Stimulated activated CD8-positive, alpha-beta memory T cell treated with anti-CD3 and anti-CD28 coated beads, Interleukin-4, amount 100 ng/mL, for 24 hours (primary cell): Measurements from ENCODE around the gene EEF1AKMT4.

Source experiments
- DNase-seq: peaks from one replicate; pipeline ENCODE4 v3.0.0-alpha.2; 2020; ENCODE audit warnings: low read depth

EEF1AKMT4 gene

DNA sequence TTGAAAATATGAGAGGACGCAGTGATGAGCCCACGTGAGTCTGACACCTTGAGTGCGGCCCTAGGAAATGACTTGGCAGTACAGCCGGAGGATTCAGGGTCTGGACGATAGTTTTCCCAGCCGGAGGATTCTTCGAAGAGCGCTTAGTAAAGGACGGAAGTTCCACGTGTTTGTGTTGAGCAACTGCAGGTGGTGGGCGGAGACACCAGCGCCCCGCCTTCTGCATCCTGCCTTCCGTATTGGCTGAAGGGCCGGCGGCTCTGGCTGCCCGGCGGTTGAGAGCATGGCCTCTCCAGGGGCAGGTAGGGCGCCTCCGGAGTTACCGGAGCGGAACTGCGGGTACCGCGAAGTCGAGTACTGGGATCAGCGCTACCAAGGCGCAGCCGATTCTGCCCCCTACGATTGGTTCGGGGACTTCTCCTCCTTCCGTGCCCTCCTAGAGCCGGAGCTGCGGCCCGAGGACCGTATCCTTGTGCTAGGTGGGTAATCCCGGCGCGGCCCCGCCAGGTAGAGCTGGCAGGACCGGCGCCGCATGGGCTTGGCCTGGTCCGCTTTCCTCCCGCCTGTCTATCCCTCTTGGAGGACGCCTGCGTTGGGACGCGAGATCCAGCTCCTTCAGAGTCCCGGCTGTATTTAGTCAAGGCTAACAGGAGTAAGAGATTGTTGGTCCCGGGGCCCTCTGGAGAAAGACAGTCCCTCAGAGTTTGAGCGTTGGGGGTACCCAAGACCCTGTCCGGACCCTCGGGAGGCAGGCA is at the start of gene EEF1AKMT4:
EEF1AKMT4 (plus strand) TSS at position 261 of the 755 bp plus-strand sequence; CDS start at position 284, 23 bp downstream.
- peak; percentile 92 for DNase-seq

DNA sequence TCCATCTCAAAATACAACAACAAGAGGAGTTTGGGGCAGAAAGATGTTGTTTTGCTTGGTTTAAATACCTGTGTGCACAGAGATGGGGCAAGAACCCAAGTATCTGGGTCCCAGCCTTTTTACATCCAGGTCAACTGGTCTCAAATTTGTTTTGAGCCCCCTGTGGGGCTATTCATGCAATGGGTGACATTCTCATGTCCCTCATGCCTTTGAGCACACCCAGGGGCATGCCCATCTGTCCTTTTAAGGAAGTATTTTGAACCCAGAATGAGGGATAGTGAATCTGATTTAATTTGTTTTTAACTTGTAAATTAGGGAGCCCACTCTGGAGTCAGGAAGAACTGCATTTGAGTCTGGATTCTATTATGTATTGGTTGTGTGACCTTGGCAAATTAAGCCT is 48.6 kb upstream of the EEF1AKMT4 start:
- no peak for DNase-seq

- no peak for DNase-seq
These were observed 45.9 kb upstream of the EEF1AKMT4 start for GRCh38 chr3:184203526-184203925.

DNA sequence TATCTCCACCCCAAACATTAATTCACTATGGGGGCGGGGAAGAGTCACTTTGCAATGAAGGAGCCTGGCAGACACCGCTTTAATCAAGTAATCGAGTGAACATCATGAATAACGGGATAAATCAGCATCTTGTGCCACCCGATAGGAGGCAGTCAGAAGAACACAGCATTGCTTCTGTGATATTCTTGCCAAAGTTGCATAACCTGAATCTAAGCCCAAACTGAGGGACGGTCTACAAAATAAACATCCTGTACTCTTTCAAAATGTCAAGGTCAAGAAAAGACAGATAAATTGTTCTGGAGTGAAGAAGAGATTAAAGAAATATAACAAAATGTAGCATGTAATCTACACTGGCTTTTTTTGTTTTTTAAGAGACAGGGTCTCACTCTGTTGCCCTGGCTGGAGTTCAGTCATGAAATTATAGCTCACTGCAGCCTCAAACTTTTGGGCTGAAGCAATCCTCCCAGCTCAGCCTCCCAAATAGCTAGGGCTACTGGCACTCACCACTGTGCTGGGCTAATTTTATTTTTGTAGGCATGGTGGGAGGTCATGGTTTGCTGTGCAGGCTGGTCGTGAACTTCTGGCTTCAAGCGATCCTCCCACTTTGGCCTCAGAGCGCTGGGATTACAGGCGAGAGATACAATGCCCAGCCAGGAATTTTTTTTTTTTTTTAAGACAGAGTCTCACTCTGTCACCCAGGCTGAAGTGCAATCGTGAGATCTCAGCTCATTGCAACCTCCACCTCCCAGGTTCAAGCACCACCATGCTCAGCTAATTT is 40.1 kb upstream of the EEF1AKMT4 start:
- no peak for DNase-seq

DNA sequence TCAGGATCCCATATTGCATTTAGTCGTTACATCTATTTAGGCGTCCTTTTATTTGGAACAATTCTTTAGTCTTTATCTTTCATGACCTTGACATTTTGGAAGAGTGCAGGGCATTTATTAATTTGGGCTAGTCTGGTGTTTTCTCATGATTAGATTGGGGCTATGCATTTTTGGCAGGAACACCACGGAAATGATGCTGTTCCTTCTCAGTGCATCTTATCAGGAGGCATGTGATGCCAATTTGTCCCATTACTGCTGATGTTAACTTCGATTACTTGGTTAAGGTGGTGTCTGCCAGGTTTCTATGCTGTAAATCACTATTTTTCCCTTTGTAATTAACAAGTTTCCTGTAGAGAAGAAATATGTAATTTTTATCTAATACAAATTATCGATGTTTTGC is 38.2 kb upstream of the EEF1AKMT4 start:
- DNase-seq, result no peak

DNA sequence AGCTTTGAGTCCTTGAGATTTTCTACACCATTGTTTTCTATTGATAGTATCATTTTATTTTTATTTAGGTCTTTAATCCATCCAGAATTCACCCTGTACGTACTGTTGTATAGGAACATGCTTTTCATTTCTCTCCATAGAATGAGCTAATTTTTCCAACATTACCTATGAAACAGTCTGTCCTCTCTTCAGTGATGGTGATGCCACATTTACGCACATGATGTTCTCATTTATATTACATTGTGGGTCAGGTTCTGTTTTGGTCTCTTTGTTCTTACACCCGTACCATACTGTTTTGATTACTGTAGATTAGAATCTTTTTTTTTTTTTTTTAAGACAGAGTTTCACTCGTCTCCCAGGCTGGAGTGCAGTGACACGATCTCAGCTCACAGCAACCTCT is 37.8 kb upstream of the EEF1AKMT4 start:
- no peak for DNase-seq

- no peak for DNase-seq
These were observed 30.7 kb upstream of the EEF1AKMT4 start for GRCh38 chr3:184218814-184219213.

DNA sequence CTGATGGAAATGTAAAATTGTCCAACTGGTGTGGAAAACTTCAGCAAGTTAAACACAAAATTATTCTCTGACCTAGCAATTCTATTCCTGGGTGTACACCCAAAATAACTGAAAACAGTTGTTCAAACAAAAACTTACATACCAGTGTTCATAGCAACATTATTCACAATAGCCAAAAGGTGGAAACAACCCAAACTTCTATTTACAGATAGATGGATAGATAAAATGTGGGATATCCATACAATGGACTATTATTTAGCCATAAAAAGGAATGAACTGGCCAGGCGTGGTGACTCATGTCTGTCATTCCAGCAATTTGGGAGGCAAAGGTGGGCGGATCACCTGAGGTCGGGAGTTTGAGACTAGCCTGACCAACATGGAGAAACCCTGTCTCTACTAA is 27.0 kb upstream of the EEF1AKMT4 start:
- DNase-seq, result no peak

DNA sequence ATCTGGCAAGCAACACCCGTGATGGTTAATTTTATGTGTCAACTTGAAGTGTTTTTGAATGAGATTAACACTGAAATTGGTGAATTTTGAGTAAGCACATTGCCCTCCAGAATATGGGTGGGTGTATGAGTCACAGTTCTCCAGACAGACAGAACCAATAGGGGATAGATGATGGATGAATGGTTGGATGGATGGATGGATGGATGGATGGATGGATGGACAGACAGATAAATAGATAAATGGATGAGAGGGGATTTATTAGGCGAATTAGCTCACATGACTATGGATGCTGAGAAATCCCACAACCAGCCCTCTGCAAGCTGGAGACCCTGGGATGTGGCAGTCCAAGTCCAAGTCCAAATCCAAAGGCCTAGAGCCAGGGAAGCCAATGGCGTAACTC is 25.5 kb upstream of the EEF1AKMT4 start:
- no peak for DNase-seq

DNA sequence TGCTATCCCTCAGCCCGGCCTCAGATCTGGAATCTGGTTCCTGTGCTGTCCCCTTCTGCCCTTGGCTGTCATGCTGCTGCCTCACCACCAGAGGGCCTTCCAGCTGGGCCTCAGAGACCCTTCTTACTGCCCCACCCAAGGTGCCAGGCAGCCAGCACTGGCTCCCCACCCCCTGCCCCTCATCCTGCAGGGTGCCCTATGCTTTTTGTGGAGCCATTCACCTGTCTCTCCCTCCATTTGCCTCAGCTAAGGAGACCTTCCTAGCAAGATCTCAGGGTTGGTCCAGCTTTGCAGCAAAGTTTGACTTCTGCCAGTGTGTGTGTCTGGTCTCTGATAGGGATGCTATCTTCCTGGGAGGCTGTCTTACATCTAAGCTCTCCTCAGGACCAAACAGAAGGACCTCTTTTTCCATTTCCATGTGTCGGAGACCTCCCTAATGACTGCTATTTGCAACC is 22.0 kb upstream of the EEF1AKMT4 start:
- peak; percentile 36 for DNase-seq

- no peak for DNase-seq
These were observed 20.9 kb upstream of the EEF1AKMT4 start for GRCh38 chr3:184228376-184229137.

GRCh38 chr3:184229394-184230080 is 19.9 kb upstream of the EEF1AKMT4 start, which contains the start of gene VWA5B2:
Gene VWA5B2, plus strand, starts transcription at chr3:184229585. Its CDS starts 944 bp downstream, at chr3:184230529.
- DNase-seq, result peak; percentile 68

DNA sequence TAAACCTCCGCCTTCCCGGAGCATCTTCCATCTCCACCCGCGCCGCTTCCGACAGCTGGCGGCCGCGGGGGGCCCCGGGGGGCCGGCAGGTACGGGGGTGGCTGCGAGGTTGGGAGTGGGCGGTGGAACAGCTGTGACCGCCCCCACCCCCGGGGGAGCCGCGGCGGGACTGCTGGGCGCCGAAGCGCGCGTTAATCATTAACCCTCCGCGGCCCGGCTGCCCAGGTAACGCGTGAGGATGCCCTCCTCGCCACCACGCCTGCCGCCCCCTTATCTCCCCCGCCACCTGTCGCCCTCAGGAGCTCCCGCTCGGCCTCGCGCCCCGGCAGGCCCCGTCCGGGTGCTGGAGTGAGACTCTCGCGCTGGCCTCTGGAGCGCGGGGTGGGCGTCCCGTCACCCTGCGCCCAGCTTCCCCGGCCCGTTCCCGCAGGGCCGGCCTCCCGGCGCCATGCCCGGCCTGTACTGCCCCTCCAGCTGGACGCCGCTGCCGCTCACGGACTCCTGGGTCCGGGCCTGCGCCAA is 19.3 kb upstream of the EEF1AKMT4 start:
- DNase-seq, result no peak

GRCh38 chr3:184230603-184231528 is 18.6 kb upstream of the EEF1AKMT4 start:
- DNase-seq, result no peak

DNA sequence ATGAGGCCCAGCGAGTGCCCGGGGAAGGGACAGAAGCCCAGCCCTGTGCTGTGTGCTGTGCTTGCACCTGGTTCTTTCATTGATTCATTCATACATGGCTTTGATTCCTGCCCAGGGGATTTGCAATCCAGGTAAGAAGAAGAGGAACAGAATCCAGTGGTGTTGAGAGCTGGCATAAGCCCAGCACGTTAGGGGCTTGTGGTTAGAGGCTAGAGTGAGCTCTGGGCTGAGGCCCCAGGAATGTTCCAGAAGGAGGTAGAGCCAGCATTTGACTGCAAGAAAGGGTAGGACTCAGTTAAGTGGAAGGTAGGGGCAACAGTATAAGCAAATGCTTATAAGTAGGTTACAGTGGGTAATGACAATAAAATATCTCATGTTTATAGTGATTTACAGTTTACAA is 17.8 kb upstream of the EEF1AKMT4 start:
- DNase-seq, result no peak

GRCh38 chr3:184233127-184233843 is 16.2 kb upstream of the EEF1AKMT4 start:
- DNase-seq, result no peak

GRCh38 chr3:184234224-184234623 is 15.2 kb upstream of the EEF1AKMT4 start:
- DNase-seq, result no peak

DNA sequence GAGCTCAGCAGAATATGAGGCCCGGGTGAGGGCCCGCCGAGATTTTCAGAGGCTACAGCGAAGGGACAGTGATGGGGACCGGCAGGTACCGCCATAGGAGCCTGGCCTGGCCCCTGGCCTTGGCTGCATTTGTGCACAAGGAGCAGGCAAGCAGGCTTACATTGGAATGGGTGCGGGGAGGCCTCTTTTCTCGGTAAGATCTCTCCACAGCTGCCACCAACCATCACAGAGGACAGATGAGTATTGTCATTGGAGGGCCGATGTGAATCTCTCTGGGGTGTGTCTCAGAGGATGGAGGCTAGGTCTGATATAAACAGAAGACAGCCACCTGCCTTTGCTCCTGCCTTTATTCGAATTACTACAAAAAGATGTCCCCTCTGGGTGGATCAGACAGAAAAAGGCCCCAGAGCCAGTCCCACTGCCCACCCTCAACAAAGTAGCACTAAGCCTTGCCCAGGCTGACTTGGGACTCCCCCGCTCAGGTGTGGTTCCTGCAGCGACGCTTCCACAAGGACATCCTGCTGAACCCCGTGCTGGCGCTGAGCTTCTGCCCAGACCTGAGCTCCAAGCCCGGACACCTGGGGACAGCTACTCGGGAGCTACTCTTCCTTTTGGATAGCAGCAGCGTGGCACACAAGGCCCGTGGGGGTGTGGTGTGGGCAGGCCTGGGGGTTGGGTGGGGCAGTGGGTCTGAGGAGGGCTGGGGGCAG is 14.6 kb upstream of the EEF1AKMT4 start:
- no peak for DNase-seq

DNA sequence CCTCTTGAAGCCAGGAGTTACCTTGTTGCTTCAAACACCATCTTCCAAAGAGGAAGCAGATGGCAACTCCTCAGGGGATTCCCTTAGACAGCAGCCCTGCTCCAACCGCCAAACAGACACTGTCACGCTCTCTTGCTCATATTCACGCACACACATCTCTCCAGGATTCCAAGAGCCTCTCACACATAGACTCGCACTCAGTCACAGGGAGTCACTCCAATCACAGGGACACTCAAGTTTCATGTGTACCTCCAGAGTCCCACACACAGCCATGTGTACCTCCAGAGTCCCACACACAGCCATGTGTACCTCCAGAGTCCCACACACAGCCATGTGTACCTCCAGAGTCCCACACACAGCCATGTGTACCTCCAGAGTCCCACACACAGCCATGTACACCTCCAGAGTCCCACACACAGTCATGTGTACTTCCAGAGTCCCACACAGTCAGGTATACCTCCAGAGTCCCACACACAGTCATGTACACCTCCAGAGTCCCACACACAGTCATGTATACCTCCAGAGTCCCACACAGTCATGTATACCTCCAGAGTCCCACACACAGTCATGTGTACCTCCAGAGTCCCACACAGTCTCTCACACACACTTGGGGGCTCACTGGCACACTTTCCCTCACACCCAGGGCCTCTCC is 14.0 kb upstream of the EEF1AKMT4 start:
- no peak for DNase-seq
